Upper lobe of left lung (tissue), 6 donors: Measurements from ENCODE around the gene EXOC6B. TPM values are rescaled to one million over a fixed set of nuclear protein-coding genes. Genes with fewer than 3 reads are reported as not detected.
A peak's percentile ranks its signal among the peaks of the same experiment; 100 is the strongest.

ENCODE experiments used
- ATAC-seq, 2 donors: fragments of 200-7000 bp; cut with Tn5 transposase; one replicate each; pipeline ENCODE4 v1.9.1; 2022; ENCODE audit warnings: mild to moderate bottlenecking in 2 of 2, moderate library complexity in 2 of 2; ENCODE audit not compliant: low FRiP score in 2 of 2
- DNase-seq, 2 donors: peaks; one replicate each; pipeline ENCODE4 v3.0.0-alpha.2; 2019 to 2020
- H3K27ac ChIP-seq, 4 donors: fragments of 200-600 bp; sonication (generic); one replicate each; pipeline ENCODE4 v1.5.1; 2016 to 2019
- H3K27me3 ChIP-seq, 4 donors: fragments of 200-600 bp; sonication (generic); one replicate each; pipeline ENCODE4 v1.5.1; 2017 to 2019
- H3K36me3 ChIP-seq, 4 donors: fragments of 200-600 bp; sonication (generic); one replicate each; pipeline ENCODE4 v1.5.1; 2016 to 2019
- H3K4me1 ChIP-seq, 4 donors: fragments of 200-600 bp; sonication (generic); one replicate each; pipeline ENCODE4 v1.5.1; 2018 to 2019
- H3K4me3 ChIP-seq, 4 donors: fragments of 200-600 bp; sonication (generic); one replicate each; pipeline ENCODE4 v1.5.1; 2017 to 2019; ENCODE audit warnings: mild to moderate bottlenecking in 2 of 4, moderate library complexity in 1 of 4
- H3K9me3 ChIP-seq, 4 donors: fragments of 200-600 bp; sonication (generic); one replicate each; pipeline ENCODE4 v1.5.1; 2018 to 2019
- CTCF ChIP-seq, 6 experiments: fragments of 450-650 bp in 4 of 6; fragments of 200-600 bp in 2 of 6; sonication (generic) in 2 of 6; IDR thresholded peaks; one replicate each; pipeline ENCODE4 v1.5.1; 2016 to 2019; ENCODE audit warnings: antibody characterized with exemption in 6 of 6
- EP300 ChIP-seq, 4 donors: sonication (generic); formaldehyde crosslinking; IDR thresholded peaks; one replicate each; pipeline ENCODE4 v1.5.1; 2017; ENCODE audit warnings: antibody characterized with exemption in 4 of 4, control low read depth in 2 of 4
- POLR2A ChIP-seq, 4 donors: fragments of 450-650 bp; IDR thresholded peaks; one replicate each; pipeline ENCODE4 v1.5.1; 2016 to 2017; ENCODE audit warnings: antibody characterized with exemption in 4 of 4, mild to moderate bottlenecking in 2 of 4
- POLR2AphosphoS5 ChIP-seq, 2 donors: sonication (generic); formaldehyde crosslinking; IDR thresholded peaks; one replicate each; pipeline ENCODE4 v1.5.1; 2017; ENCODE audit warnings: antibody characterized with exemption in 2 of 2
- WGBS, 2 donors: methylation state at CpG; one replicate each; pipeline ENCODE4 v1.1.5; 2017 to 2018; 5-methylcytosine and 5-hydroxymethylcytosine counted together
- total RNA-seq, 6 donors: library from RNA; depleted of rRNA in 4 of 6; stranded (reverse); fragments of >200 nt in 4 of 6; gene quantifications; one replicate each; pipeline versions ENCODE4 v1.1.0 to v1.2.1, GENCODE V29; 2016 to 2021
- donor health status: DM: no; HTN: no; CAD: no; lungs with moderate emphysema.
- donor health status: DM: no; HTN: yes; CAD: no; lungs with severe emphysema.

EXOC6B gene
- total RNA-seq, 6 donors from 2014 or later, result 11.0 to 56.6 (median 24.0) TPM

- Histone ChIP-seq H3K9me3 (no peaks in the 10 kb centered on the region), H3K4me3 (peak overlapping the region; percentile 13 to 61 (median 46)), H3K27ac (peak overlapping the region in 1 of 4 donors; percentile 17), H3K27me3 (peaks cover 1 to 63% (median 38%) of the 10 kb centered on the region in 4 donors), H3K4me1 (peaks cover 63 to 78% (median 68%) of the 10 kb centered on the region in 4 donors), H3K36me3 (no peaks in the 10 kb centered on the region)
- DNase-seq (peak in 1 of 2 donors; percentile 84), ATAC-seq (peak in 1 of 2 donors; percentile 50)
- TF ChIP-seq EP300 (IDR thresholded peaks at IDR 0.05) (no peak), CTCF (IDR thresholded peaks at IDR 0.05) (no peak), POLR2AphosphoS5 (IDR thresholded peaks at IDR 0.05) (no peak), POLR2A (IDR thresholded peaks at IDR 0.05) (no peak)
- WGBS, 2 donors, result 1 to 2% methylated on average over 24 to 27 of the region's 29 CpGs
These were observed 680.6 kb downstream of the EXOC6B start for GRCh38 chr2:72145289-72145657.

- peak in 1 of 2 donors; percentile 57 for ATAC-seq
- peaks cover 1 to 58% (median 36%) of the 10 kb centered on the region in 4 donors for H3K27me3 ChIP-seq
These were observed 681.1 kb downstream of the EXOC6B start for GRCh38 chr2:72144632-72145288.

GRCh38 chr2:72144274-72144631 is 681.6 kb downstream of the EXOC6B start:
- 6 to 12% methylated on average over 10 to 23 of the region's 23 CpGs for WGBS, 2 donors
- H3K4me3 ChIP-seq, result peak overlapping the region in 3 of 4 donors; percentile 36 to 61 (median 57)
- H3K36me3 ChIP-seq, result no peaks in the 10 kb centered on the region
- no peak for TF ChIP-seq CTCF (IDR thresholded peaks at IDR 0.05)
- no peak for TF ChIP-seq EP300 (IDR thresholded peaks at IDR 0.05)
- TF ChIP-seq POLR2A (IDR thresholded peaks at IDR 0.05), result no peak
- no peak for TF ChIP-seq POLR2AphosphoS5 (IDR thresholded peaks at IDR 0.05)
- peaks cover 0 to 53% (median 34%) of the 10 kb centered on the region in 4 donors for H3K27me3 ChIP-seq
- H3K27ac ChIP-seq, result peak overlapping the region in 2 of 4 donors; percentile 21 to 37
- no peak for ATAC-seq
- peaks cover 53 to 68% (median 58%) of the 10 kb centered on the region in 4 donors for H3K4me1 ChIP-seq
- DNase-seq, result no peak
- H3K9me3 ChIP-seq, result no peaks in the 10 kb centered on the region

More at GRCh38 chr2:72144632-72145288, 681.1 kb downstream of the EXOC6B start:
- H3K4me3 ChIP-seq, result peak overlapping the region; percentile 13 to 61 (median 46)
- H3K27ac ChIP-seq, result peak overlapping the region in 1 of 4 donors; percentile 21
- 0 to 3% methylated on average over 24 to 62 of the region's 63 CpGs for WGBS, 2 donors
- no peak for TF ChIP-seq POLR2AphosphoS5 (IDR thresholded peaks at IDR 0.05)
- TF ChIP-seq POLR2A (IDR thresholded peaks at IDR 0.05), result no peak
- TF ChIP-seq CTCF (IDR thresholded peaks at IDR 0.05), result no peak
- no peak for TF ChIP-seq EP300 (IDR thresholded peaks at IDR 0.05)
- H3K36me3 ChIP-seq, result no peaks in the 10 kb centered on the region
- H3K4me1 ChIP-seq, result peaks cover 58 to 73% (median 63%) of the 10 kb centered on the region in 4 donors
- DNase-seq, result peak in 1 of 2 donors; percentile 89
- no peaks in the 10 kb centered on the region for H3K9me3 ChIP-seq

- Histone ChIP-seq H3K27ac (peak overlapping the region in 2 of 4 donors; percentile 37 to 66), H3K27me3 (peaks cover 0 to 51% (median 32%) of the 10 kb centered on the region in 4 donors), H3K36me3 (no peaks in the 10 kb centered on the region), H3K4me3 (peak overlapping the region in 3 of 4 donors; percentile 22 to 61 (median 45)), H3K4me1 (peaks cover 49 to 62% (median 54%) of the 10 kb centered on the region in 4 donors), H3K9me3 (no peaks in the 10 kb centered on the region)
- 24 to 48% methylated on average over 45 to 65 of the region's 65 CpGs for WGBS, 2 donors
- ATAC-seq (peak in 1 of 2 donors; percentile 6), DNase-seq (peak in 1 of 2 donors; percentile 80)
- TF ChIP-seq POLR2A (IDR thresholded peaks at IDR 0.05), result no peak
- TF ChIP-seq POLR2AphosphoS5 (IDR thresholded peaks at IDR 0.05), result no peak
- TF ChIP-seq EP300 (IDR thresholded peaks at IDR 0.05), result no peak
- TF ChIP-seq CTCF (IDR thresholded peaks at IDR 0.05), result no peak
These were observed 682.2 kb downstream of the EXOC6B start for GRCh38 chr2:72143441-72144273.
